Omental fat pad (tissue), 4 donors: Measurements from ENCODE around the gene RSRC1. TPM values are rescaled to one million over a fixed set of nuclear protein-coding genes. Genes with fewer than 3 reads are reported as not detected.

Experiments
- ATAC-seq: fragments of 150-250 bp; one replicate; pipeline ENCODE4 v1.9.1; 2016; ENCODE audit warnings: mild to moderate bottlenecking, moderate library complexity; ENCODE audit not compliant: low FRiP score
- DNase-seq: peaks from one replicate; pipeline ENCODE4 v3.0.0-alpha.2; 2019; ENCODE audit warnings: low spot score
- total RNA-seq, 4 donors: library from RNA; depleted of rRNA; stranded (reverse); fragments of >200 nt; gene quantifications; one replicate each; pipeline ENCODE4 v1.1.0, GENCODE V29; 2016
- TF ChIP-seq, protein P1 (sequence below), 3 donors: fragments of 450-650 bp; IDR thresholded peaks; one replicate each; pipeline ENCODE4 v1.5.1; 2016 to 2017; ENCODE audit warnings: antibody characterized with exemption in 3 of 3, mild to moderate bottlenecking in 3 of 3, moderate library complexity in 2 of 3

The RSRC1 gene
- total RNA-seq, 4 donors from 2014 or later: 30.7 to 48.9 (median 40.9) TPM

- TF ChIP-seq, protein P1, sequence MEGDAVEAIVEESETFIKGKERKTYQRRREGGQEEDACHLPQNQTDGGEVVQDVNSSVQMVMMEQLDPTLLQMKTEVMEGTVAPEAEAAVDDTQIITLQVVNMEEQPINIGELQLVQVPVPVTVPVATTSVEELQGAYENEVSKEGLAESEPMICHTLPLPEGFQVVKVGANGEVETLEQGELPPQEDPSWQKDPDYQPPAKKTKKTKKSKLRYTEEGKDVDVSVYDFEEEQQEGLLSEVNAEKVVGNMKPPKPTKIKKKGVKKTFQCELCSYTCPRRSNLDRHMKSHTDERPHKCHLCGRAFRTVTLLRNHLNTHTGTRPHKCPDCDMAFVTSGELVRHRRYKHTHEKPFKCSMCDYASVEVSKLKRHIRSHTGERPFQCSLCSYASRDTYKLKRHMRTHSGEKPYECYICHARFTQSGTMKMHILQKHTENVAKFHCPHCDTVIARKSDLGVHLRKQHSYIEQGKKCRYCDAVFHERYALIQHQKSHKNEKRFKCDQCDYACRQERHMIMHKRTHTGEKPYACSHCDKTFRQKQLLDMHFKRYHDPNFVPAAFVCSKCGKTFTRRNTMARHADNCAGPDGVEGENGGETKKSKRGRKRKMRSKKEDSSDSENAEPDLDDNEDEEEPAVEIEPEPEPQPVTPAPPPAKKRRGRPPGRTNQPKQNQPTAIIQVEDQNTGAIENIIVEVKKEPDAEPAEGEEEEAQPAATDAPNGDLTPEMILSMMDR (IDR thresholded peaks at IDR 0.05): no peak
- ATAC-seq (no peak), DNase-seq (no peak)
Observed at GRCh38 chr3:158347966-158348365, 238.1 kb downstream of the RSRC1 start.

- TF ChIP-seq, protein P1 (IDR thresholded peaks at IDR 0.05): no peak
- no peak for ATAC-seq
- no peak for DNase-seq
Observed at GRCh38 chr3:158350971-158351370, 241.1 kb downstream of the RSRC1 start.

- DNase-seq (no peak), ATAC-seq (no peak)
- TF ChIP-seq, protein P1 (IDR thresholded peaks at IDR 0.05): no peak
Observed at GRCh38 chr3:158352551-158352950, 242.7 kb downstream of the RSRC1 start.

GRCh38 chr3:158354713-158355112, 244.8 kb downstream of the RSRC1 start:
- no peak for ATAC-seq
- TF ChIP-seq, protein P1 (IDR thresholded peaks at IDR 0.05): no peak
- DNase-seq: no peak

- ATAC-seq: no peak
- DNase-seq: no peak
- TF ChIP-seq, protein P1 (IDR thresholded peaks at IDR 0.05): no peak
Observed at GRCh38 chr3:158355623-158356588, 246.0 kb downstream of the RSRC1 start.

DNA sequence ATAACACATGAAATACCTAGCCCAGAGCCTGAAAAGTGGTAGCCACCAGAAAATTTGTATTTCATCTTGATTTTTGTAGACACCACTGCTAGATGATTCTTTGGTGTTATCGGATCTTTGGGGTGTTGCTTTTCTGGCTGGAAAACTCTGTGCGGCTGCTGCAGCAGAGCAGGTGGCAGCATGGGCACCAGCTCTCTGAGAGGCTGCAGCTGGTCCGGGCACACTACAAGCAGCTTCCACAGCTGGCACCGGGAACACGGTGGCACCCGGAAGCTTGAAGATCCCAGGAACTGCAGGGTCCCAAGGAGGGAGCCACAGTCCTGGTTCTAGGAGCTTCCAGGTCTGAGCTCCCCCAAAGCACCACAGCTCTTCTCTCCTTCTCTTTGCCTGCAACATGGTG, 249.4 kb downstream of the RSRC1 start:
- DNase-seq (no peak), ATAC-seq (no peak)
- TF ChIP-seq, protein P1 (IDR thresholded peaks at IDR 0.05): no peak
